Medulla oblongata (tissue), 1 donor: ENCODE data around the gene COX6B2.

Experiments
- DNase-seq: peaks from one replicate; pipeline ENCODE4 v3.0.0-alpha.2; 2015; ENCODE audit errors: extremely low spot score

COX6B2 gene

GRCh38 chr19:55383279-55384130 is 29.0 kb upstream of the COX6B2 start:
- peak; percentile 39 for DNase-seq

DNA sequence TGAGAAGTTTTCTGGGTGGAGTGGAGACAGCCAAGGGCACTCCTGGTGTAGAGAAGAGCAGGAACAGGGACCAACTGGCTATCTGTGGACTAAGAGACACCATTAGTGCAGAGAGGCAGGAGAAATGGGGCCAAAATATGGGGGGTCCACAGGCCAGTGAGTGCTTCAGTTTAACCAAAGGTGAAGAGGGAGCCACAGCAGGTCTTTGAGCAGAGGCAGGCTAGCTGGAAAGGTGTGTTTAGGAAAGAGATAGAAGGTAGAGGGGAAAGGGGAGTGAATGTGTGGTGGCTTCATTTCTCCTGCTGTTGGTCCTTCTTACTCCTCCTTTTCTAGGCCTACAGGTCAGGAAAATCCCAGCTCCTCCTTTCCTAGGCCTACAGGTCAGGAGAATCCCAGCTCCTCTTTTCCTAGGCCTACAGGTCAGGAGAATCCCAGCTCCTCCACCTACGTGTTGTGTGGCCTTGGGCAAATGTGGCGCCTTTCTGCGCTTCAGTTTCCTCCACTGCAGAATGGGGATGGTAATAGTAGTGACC is 28.1 kb upstream of the COX6B2 start:
- DNase-seq = no peak

GRCh38 chr19:55382013-55382412 is 27.5 kb upstream of the COX6B2 start:
- DNase-seq = no peak

DNA sequence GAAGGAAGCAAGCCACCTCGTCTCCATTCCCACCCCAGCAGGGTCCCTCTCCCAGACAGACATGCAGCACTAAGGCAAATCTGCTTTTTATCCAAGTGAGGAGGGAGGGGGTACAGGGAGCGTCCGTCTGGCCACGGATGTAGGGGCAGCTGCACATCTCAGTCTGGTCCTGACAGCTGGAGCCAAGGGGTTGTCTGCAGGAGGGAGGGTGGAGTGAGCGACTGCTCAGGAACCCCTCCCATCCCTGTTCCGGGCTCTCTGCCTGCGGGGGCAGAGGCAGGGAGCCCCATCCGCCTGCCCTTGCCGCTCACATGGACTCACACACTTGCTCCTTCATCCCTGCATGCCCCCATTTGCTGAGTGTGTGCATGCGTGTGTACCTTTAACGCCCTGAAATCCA is 24.7 kb upstream of the COX6B2 start:
- DNase-seq = no peak

- no peak for DNase-seq
Measured at GRCh38 chr19:55377356-55378131, 23.0 kb upstream of the COX6B2 start.

DNA sequence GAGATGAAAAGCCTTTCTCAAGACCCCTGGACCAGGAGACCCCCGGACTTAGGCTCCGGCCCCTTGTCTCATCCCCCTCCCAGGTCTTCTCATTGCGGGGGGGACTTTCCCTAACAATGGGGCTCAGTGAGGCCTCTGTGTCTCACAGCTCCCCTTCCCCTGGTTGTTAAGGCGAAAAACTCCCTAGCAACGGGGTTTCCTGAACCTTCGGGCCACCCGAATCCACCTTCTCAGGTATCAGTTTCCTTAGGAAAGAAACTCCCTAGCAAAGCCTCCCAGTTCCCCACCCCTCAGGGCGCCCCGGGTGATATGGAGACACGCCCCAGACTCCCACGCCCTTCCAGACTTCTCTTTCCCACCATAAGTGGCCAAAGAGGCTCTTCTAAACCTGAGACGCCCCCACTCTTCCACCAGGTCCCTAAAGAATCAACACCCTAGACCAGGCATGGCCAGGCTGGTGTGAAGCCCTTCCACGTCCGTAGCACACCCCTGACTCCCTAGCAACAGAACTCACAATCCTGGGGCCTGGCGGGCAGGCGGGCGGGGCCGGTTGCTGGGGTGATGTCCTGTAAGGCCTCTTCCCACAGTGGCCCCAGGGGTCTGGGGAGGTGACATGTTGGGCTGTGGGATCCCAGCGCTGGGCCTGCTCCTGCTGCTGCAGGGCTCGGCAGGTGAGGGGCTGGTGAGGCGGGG is 21.9 kb upstream of the COX6B2 start, which contains the start of gene TMEM190:
Gene TMEM190, plus strand, starts transcription at position 586 of the 693 bp plus-strand sequence. Its CDS starts 28 bp downstream, at position 614.
- no peak for DNase-seq

- DNase-seq = no peak
Measured at GRCh38 chr19:55373993-55374757, 19.7 kb upstream of the COX6B2 start.

GRCh38 chr19:55373306-55373992 is 18.9 kb upstream of the COX6B2 start:
- DNase-seq = no peak

GRCh38 chr19:55372316-55373081 is 18.0 kb upstream of the COX6B2 start:
- no peak for DNase-seq

GRCh38 chr19:55370305-55370988 is 15.9 kb upstream of the COX6B2 start, which contains the start of gene IL11:
Gene IL11, minus strand, starts transcription at chr19:55370463. Its CDS starts 153 bp downstream, at chr19:55370310.
- DNase-seq = no peak

DNA sequence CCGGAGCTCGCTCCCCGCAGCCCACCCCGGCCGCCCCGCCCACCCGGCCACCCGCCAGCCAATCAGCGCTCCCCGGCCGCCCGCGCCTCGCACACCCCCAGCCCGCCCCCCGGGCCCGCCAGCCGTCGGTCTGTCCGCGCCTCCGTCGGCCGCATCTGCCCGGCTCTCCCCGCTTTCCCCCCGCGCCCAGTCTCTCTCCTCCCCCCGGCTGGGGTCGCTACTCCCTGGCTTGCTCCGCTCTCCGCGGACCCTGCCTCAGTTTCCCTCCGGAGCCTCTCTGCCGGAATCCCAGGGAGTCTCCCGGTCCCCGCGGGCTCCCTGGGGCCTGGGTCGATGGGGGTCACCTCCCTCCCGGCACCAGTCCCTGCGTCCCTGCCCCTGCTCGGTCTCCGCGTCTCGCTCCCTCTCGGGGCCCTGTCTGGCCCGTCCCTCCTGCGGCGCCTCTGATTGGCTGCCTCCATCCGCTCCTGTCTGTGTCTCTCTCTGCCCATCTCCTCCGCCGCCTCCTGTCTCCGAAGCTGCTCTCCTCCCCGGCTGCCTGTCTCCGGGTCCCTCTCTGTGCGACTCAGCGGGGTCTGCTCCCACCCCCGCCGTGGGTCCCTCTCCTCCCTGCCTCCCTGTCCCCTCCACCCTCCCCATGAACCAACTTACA is 15.3 kb upstream of the COX6B2 start:
- DNase-seq = no peak

- DNase-seq = no peak
Measured at GRCh38 chr19:55368701-55369563, 14.4 kb upstream of the COX6B2 start.

DNA sequence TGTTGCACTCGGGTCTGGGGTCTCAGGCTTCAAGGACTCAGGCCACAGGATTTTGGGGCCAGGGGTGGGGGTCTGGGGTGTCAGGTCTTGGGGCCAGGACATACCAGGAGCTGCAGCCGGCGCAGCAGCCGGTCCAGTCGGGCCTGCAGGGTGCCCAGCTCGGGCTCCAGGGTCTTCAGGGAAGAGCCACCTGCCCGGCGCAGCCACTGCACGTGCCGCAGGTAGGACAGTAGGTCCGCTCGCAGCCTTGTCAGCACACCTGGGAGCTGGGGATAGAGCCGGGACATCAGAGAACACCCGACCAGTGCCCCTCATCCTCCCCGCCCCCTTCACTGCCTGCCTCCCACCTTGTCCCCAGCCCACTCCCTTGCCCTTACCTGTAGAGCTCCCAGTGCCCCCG is 13.6 kb upstream of the COX6B2 start:
- no peak for DNase-seq

- no peak for DNase-seq
Measured at GRCh38 chr19:55366790-55367189, 12.3 kb upstream of the COX6B2 start.

DNA sequence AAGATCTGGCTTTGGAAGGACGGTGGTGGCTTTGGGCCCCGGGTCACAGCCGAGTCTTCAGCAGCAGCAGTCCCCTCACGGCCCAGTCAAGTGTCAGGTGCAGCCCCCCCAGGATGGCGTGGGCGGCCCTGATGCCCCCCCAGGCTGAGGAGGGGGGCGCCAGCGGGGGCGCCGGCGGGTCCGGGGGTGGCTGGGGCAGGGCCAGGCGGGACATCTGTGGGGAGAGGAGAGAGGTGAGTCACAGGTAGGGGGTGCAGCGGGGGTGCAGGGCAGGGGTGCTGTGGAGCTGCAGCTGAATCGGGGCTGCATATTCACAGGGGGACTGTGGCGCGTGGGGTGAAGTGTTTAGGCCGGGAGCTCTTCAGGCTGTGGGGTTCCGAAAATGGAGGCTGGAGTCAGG is 11.4 kb upstream of the COX6B2 start:
- no peak for DNase-seq

DNA sequence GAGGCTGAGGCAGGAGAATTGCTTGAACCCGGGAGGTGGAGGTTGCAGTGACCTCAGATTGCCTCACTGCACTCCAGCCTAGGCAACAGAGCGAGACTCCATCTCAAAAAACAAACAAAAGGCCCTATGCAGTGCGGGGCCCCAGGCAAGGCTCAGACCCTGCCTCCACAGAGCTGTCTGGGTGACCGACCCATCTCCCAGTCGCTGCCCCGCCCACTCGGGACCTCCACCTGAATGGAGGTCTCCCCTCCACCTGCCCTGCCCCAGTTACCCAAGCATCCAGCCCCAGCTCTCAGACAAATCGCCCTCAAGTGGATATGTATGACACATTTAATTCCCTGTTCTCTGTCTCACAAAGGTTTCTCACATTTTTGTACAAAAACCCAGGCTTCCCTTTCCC is 10.7 kb upstream of the COX6B2 start:
- no peak for DNase-seq

DNA sequence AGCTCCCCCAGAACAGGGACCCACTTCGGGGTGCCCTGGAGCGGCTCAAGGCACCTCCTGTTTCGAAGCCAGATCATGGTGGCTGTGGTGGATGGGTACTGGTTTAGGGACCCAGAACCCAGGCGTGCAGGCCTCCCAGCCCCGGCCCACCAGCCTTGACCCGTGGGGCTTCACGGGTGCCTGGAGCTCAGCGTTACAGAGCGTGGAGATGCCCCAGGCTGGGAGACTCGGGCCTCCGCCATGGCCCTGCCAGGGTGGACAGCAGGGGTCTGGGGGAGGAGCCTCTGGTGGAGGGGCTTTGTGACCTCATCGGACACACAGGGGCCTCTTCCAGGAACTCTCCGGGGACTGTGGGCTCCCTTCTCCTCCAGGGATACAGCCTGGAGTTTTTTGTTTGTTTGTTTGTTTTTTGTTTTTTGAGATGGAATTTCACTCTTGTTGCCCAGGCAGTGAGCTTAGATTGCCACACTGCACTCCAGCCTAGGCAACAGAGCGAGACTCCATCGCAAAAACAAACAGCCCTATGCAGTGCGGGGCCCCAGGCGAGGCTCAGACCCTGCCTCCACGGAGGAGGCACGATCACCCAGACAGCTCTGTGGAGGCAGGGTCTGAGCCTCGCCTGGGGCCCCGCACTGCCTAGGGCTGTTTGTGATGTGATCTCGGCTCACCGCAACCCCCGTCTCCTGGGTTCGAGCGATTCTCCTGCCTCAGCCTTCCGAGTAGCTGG is 8.6 kb upstream of the COX6B2 start, which contains the start of gene GARIN5B:
Gene GARIN5B, minus strand, starts transcription at position 271 of the 727 bp plus-strand sequence. Its CDS starts 194 bp downstream, at position 77.
- DNase-seq = no peak
